GM03348 (cell line): ENCODE data around the gene ARHGEF11.

ENCODE experiments used
- DNase-seq: peaks from one replicate; pipeline ENCODE4 v3.0.0; 2012; ENCODE audit warnings: low spot score

The ARHGEF11 gene

DNA sequence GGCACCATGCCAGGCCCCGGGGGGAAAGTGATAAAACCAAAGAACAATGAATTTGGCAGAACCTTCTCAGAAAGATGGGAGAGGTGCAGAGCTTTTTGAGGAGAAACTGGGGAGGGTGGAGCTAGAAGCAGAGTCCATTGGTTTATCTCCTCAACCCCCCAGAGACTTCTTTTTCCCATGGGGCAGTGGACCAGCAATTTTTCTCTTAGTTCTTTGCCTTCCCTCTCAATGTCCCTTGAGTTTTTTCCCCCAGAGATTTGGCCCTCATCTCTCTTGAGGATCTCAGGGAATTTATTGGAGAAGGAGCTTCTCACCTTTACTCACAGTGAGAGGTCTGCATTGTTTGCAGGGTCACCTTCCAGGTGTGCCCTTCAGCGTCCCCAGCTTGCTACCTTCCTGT, 5.3 kb upstream of the ARHGEF11 start:
- no peak for DNase-seq

GRCh38 chr1:157047062-157047410, 1.5 kb upstream of the ARHGEF11 start:
- DNase-seq = no peak

DNA sequence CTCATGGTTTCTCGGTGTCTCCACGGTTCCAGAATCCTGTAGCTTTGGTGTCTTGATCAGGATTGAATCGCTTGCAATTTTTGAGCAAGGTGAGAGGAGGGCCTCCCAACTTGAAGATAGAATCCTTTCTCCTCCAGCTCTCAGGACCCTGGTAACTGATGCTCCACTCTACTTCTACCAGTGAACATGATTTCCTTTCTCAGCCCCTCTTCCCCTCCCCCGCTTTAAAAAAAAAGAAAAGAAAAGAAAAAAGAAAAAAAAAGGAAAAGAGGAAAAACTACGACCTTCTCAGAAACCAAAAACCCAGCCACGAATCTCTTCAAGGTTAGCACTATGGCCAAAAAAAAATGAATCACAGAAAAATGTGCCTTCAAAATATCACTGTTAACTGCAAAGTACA, 1.2 kb downstream of the ARHGEF11 start:
- no peak for DNase-seq

DNA sequence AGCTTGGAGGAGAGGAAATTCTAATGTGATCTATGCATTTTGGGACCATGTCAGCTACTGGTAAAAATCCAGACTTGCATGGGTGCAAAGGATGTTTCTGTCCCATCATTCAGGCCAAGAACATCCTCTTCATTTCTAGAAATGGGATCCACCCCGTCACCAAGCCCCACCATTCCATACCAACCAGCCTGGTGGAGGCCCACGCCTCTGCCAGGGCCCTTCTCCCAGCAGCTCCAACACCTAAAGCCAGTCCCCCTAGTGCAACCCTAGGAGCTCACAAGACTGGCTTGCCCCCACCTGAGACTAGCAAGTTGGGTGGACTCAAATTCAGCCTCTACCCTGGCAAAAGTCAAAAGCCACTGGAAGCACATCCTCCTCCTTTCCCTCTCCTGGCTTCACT, 1.9 kb downstream of the ARHGEF11 start:
- no peak for DNase-seq

- DNase-seq = no peak
Measured at GRCh38 chr1:157042846-157043245, 2.7 kb downstream of the ARHGEF11 start.

- DNase-seq = peak; percentile 27
Measured at GRCh38 chr1:157040802-157041201, 4.7 kb downstream of the ARHGEF11 start.

DNA sequence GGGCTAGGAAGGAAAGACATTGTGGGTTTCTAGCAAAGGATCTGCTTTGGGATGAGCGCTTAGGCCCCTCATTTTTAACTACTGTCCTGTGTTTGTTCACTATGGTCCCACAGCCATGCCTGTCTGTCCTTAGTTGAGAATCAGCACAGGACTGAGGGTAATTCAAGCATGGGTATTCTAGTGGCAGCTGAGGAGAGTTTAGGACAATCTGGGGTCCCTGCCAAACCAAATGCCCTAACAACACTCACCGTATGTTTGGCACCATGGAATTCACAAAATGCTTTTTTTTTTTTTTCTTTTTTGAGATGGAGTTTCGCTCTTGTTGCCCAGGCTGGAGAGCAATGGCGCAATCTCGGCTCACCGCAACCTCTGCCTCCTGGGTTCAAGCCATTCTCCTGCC, 10.4 kb downstream of the ARHGEF11 start:
- DNase-seq = no peak

DNA sequence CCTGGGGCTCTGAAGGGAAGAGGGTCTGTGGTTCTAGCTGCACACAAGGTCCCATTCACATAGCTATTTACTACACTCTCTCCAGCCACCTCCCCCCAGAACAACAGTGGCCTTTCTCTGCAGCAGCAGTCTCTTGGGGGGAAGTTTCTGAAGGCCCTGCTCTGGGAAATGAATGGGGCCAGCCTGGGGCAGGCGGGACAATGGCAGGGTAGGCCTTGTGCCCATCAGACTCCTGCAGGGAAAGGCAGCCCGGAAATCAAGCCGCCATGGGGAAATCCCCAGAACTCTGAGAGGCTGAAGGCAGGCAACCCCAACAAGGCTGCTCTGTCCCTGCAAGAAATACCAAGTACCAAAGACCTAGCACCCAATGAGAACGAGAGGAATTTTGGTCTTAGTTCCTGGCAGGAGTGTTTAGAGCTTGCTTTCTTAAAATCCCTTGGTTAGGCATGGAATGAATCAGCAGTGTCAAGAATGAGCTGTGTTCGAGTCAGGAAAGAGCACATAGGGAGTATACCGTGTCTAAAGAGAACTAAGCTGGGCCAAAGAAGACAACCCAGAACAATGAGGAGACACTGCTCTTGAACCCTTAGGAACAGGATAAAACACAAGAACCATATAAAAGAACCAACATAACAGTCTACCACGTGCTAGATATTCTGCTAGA, 11.3 kb downstream of the ARHGEF11 start:
- no peak for DNase-seq

- no peak for DNase-seq
Measured at GRCh38 chr1:157033357-157033876, 12.1 kb downstream of the ARHGEF11 start.

DNA sequence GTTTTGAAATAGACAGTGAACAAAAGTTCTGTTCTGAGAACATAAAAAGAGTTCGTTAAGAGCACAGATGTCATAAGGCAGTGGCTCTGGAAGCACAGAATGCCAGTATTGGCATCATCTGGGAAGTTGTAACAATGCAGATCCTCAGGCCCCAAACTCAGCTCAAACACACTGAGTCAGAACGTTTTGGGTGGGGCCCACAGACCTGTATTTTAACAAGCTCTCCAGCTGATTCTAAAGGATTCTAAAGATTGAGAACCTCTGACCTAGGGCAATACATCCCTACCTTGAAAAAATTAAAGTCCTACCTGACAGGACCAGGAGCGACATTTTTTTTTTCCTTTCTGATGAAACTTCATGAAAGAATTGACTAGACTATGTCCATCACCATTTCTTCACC, 13.2 kb downstream of the ARHGEF11 start:
- DNase-seq = no peak

DNA sequence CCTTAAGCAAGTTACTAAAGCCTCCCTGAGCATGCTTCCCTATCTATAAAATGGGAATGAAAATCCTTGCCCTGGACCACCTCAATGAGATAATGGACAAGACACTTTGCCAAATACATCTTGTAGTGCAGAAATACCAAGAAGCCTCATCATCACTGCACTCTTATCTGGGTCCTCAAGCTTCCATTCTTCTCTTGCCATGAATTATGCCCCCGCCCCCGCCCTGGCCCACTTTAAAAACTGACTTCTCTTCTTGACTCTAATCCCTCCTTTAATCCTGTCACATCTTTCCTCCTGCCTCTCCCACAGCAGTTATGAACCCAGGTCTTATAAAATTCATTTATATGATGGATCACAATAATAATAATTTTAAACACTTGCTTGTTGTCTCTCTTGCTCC, 14.8 kb downstream of the ARHGEF11 start:
- no peak for DNase-seq

DNA sequence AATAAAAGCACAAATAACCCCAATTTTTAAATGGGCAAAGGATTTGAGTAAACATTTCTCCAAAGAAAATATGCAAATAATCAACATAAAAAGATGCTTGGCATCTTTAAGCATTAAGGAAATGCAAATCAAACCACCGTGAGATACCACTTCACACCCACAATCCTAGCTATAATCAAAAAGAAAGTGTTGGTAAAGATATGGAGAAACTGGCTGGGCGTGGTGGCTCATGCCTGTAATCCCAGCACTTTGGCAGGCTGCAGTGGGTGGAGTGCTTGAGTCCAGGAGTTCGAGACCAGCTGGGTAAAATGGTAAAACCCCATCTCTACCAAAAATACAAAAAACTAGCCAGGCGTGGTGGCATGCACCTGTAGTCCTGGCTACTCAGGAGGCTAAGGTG, 16.9 kb downstream of the ARHGEF11 start:
- DNase-seq = no peak

- peak; percentile 64 for DNase-seq
Measured at GRCh38 chr1:157025856-157026255, 19.7 kb downstream of the ARHGEF11 start.

- DNase-seq = no peak
Measured at GRCh38 chr1:157025385-157025784, 20.2 kb downstream of the ARHGEF11 start.

DNA sequence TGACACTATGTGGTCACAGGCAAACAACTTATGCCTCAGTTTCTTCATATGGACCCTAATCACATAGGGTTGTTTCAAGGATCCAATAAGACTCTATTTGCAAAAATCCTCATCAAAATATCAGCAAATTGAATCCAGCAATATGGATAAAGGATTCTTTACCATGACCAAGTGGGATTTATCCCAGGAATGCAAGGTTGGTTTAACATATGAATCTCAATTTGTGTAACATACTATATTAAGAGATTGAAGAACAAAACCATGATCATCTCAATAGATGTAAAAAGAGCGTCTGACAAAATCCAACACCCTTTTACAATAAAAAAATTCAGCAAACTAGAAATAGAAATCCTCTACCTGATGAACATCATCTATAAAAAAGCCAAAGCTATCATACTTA, 23.9 kb downstream of the ARHGEF11 start:
- no peak for DNase-seq

GRCh38 chr1:157019457-157019856, 26.1 kb downstream of the ARHGEF11 start:
- no peak for DNase-seq

DNA sequence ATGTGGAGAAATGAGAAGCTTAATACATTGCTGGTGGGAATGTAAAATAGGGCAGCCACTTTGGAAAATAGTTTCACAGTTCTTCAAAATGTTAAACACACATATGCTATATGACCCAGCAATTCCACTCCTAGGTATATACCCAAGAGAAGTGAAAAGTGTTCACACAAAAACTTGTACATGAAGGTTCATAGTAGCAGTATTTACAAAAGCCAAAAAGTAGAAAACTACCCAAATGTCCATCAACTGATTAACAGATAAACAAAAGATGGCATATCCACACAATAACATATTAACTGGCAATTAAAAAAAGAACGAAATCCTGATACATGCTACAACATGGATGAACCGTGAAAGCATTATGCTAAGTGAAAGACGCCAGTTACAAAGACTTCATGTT, 33.7 kb downstream of the ARHGEF11 start:
- DNase-seq = no peak

DNA sequence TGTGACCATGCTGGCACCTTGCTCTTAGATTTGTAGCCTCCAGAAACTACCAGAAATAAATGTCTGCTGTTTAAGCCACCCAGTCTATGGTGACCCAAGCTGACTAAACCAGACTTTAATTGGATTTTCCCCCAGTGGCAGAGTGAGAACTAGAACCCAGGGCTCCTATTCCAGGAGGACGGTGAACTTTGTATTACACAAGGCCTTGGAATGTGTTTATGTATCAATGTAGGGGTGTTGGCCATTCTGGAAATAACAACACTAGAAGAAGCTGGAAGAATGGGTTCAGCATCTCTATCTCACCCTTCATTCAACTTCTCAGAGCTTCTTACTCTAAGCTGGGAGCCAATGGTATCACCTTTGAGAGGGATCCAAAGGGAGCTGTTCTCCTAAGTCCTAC, 37.0 kb downstream of the ARHGEF11 start:
- DNase-seq = no peak

DNA sequence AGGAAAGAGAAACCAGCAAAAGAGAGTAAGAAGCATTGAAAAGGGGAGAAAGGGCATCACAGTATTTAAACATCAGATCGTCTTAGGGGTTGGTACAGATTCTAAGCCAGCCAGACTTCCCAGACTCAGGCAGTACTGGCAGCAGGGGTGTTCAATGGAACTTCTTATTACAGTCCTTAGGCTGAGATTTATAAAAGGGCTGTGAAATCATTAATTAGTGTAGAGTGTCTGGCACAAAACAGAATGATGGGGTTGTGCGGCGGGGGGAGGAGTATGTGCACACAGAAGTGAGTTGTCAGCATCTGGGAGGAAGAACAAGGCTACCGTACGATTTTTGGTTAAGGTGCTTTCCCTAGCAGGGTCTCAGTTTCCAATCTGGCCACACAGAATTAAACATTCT, 38.2 kb downstream of the ARHGEF11 start:
- no peak for DNase-seq

DNA sequence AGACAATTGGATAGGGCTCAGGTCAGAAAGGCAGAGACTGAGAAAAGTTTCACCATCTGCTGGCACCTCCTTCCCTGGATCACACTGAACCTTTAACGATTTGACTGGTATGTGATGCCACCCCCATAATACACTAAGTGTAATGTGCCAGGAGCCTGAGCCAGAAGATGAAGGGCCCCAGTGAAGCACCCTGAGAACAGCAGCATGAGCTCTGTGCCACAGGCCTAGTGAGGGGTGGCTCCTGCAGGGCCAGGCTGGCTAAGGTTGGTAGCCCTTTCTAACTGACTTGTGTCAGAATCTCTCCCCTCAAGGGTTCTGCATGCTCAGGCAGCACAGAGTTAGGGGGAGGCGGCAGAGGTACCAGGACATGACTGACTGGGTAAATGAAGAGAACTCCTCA, 38.9 kb downstream of the ARHGEF11 start:
- no peak for DNase-seq

DNA sequence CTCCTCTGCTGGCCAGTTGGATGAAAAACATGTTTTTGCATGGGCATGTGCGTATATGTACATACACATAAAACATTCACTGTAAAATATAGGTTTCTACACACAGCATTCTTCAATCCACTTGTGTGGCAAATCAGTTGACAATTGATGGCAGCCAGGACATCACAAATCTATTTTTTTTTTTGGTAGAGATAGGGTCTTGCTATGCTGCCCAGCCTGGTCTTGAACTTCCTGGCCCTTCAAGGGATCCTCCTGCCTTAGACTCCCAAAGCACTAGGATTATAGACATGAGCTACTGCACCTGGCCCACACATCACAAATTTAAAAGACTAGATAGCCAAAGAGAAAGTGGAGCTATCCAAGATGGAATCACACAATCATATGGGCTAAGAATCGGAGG, 39.6 kb downstream of the ARHGEF11 start:
- no peak for DNase-seq

GRCh38 chr1:157004806-157005205, 40.7 kb downstream of the ARHGEF11 start:
- no peak for DNase-seq

GRCh38 chr1:157004327-157004726, 41.2 kb downstream of the ARHGEF11 start:
- no peak for DNase-seq

DNA sequence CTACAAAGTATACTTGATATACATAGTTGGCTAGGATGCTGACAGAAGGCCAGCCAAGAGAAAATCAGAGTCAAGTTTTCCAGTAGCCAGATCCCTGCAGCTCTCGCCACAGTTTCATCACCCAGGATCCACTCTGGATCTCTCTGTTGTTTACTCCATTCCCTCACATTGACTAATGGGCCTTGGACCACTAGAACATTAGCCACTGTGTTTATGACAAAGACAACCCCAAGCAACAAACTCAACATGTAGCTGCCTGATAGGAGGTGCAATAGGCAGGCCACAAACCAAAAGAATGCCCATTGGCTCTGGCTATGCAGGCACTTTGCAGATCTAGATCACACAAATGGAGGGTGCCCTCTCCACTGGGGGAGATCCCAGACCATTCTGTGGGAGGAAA, 44.2 kb downstream of the ARHGEF11 start:
- no peak for DNase-seq

GRCh38 chr1:157000686-157001085, 44.9 kb downstream of the ARHGEF11 start:
- no peak for DNase-seq
